GM19025 (cell line): ENCODE results near the gene ADAM12.
"Not testable (repeated sequence)": the region's sequence is repeated elsewhere in the genome, so short reads cannot be mapped to it uniquely, and the experiment has no call there.

Experiments
- ATAC-seq: cut with Tn5 transposase; IDR thresholded peaks from one replicate; pipeline ENCODE4 v1.9.1; 2021; ENCODE audit warnings: mild to moderate bottlenecking, low read depth, moderate library complexity; ENCODE audit not compliant: unreplicated experiment

The ADAM12 gene

GRCh38 chr10:126004752-126005151 lies 383.5 kb downstream of the ADAM12 start:
- ATAC-seq: no peak

GRCh38 chr10:126001576-126001975 lies 386.7 kb downstream of the ADAM12 start:
- no peak for ATAC-seq

GRCh38 chr10:125999694-126000093 lies 388.6 kb downstream of the ADAM12 start:
- no peak for ATAC-seq

- no peak for ATAC-seq
These were observed 390.7 kb downstream of the ADAM12 start for GRCh38 chr10:125997586-125997985.

- ATAC-seq: no peak
These were observed 392.5 kb downstream of the ADAM12 start for GRCh38 chr10:125995726-125996304.

GRCh38 chr10:125994601-125995000 lies 393.7 kb downstream of the ADAM12 start:
- ATAC-seq: no peak

- ATAC-seq: no peak
These were observed 396.0 kb downstream of the ADAM12 start for GRCh38 chr10:125992254-125992653.

- no peak for ATAC-seq
These were observed 396.9 kb downstream of the ADAM12 start for GRCh38 chr10:125991392-125991791.

GRCh38 chr10:125990974-125991373 lies 397.3 kb downstream of the ADAM12 start:
- ATAC-seq: no peak

- no peak for ATAC-seq
These were observed 398.5 kb downstream of the ADAM12 start for GRCh38 chr10:125989791-125990190.

- ATAC-seq: no peak
These were observed 402.6 kb downstream of the ADAM12 start for GRCh38 chr10:125985557-125986240.

- ATAC-seq: no peak
These were observed 403.3 kb downstream of the ADAM12 start for GRCh38 chr10:125984865-125985495.

GRCh38 chr10:125984346-125984745 lies 403.9 kb downstream of the ADAM12 start:
- ATAC-seq: no peak

- no peak for ATAC-seq
These were observed 404.6 kb downstream of the ADAM12 start for GRCh38 chr10:125983656-125984055.

GRCh38 chr10:125983161-125983560 lies 405.1 kb downstream of the ADAM12 start:
- ATAC-seq: no peak

GRCh38 chr10:125982260-125982948 lies 405.9 kb downstream of the ADAM12 start:
- no peak for ATAC-seq

- ATAC-seq: no peak
These were observed 407.7 kb downstream of the ADAM12 start for GRCh38 chr10:125980521-125981035.

GRCh38 chr10:125979976-125980375 lies 408.3 kb downstream of the ADAM12 start:
- no peak for ATAC-seq

GRCh38 chr10:125976960-125977605 lies 411.2 kb downstream of the ADAM12 start:
- ATAC-seq: no peak

GRCh38 chr10:125970077-125970630 lies 418.1 kb downstream of the ADAM12 start:
- ATAC-seq: not testable (repeated sequence)
